ENCODE results near the gene SH2D1B.

Gene SH2D1B

GRCh38 chr1:162366149-162366548, 45.8 kb downstream of the SH2D1B start:
- H3K4me3 ChIP-seq (ENCODE audit: low read depth, low read length, poor library complexity, severe bottlenecking): no peak overlapping the region
- no peak overlapping the region for H3K27ac ChIP-seq (ENCODE audit: low read depth, low read length, poor library complexity, severe bottlenecking)
- no peaks in the 10 kb centered on the region for H3K9me3 ChIP-seq (ENCODE audit: low read length)
- H2AFZ ChIP-seq (ENCODE audit: low read length): no peak overlapping the region
- H3K4me2 ChIP-seq (ENCODE audit: low read length): no peak overlapping the region
- H3K9me2 ChIP-seq (ENCODE audit: low read depth, low read length): no peaks in the 10 kb centered on the region
- TF ChIP-seq CTCF (IDR thresholded peaks at IDR 0.05; ENCODE audit: low read length) (no peak), EZH2 (IDR thresholded peaks at IDR 0.05; ENCODE audit: borderline replicate concordance, low read length) (no peak)
- H3K9ac ChIP-seq (ENCODE audit: low read length): no peak overlapping the region
- H3F3A ChIP-seq (ENCODE audit: insufficient read depth, low read length): no peaks in the 10 kb centered on the region
- H4K20me1 ChIP-seq (ENCODE audit: insufficient read depth, low read length): no peaks in the 10 kb centered on the region
- no peaks in the 10 kb centered on the region for H3K36me3 ChIP-seq (ENCODE audit: insufficient read depth, low read length)
- H3K27me3 ChIP-seq (ENCODE audit: insufficient read depth, low read length): peaks cover 6% of the 10 kb centered on the region; the same call in 1 of the 2 replicates
- no peaks in the 10 kb centered on the region for H3K79me2 ChIP-seq (ENCODE audit: insufficient read depth, low read length)
- no peaks in the 10 kb centered on the region for H3K4me1 ChIP-seq (ENCODE audit: insufficient read depth, low read length, severe bottlenecking)

- H2AFZ ChIP-seq (ENCODE audit: low read length): no peak overlapping the region
- no peaks in the 10 kb centered on the region for H3K36me3 ChIP-seq (ENCODE audit: insufficient read depth, low read length)
- no peak overlapping the region for H3K4me3 ChIP-seq (ENCODE audit: low read depth, low read length, poor library complexity, severe bottlenecking)
- H3K4me2 ChIP-seq (ENCODE audit: low read length): no peak overlapping the region
- H3K9ac ChIP-seq (ENCODE audit: low read length): no peak overlapping the region
- no peaks in the 10 kb centered on the region for H3K9me3 ChIP-seq (ENCODE audit: low read length)
- no peaks in the 10 kb centered on the region for H3K4me1 ChIP-seq (ENCODE audit: insufficient read depth, low read length, severe bottlenecking)
- no peaks in the 10 kb centered on the region for H3F3A ChIP-seq (ENCODE audit: insufficient read depth, low read length)
- 0 out of 2 replicates have a peak, but pooled peaks cover 6% of the 10 kb centered on the region for H3K27me3 ChIP-seq (ENCODE audit: insufficient read depth, low read length)
- H4K20me1 ChIP-seq (ENCODE audit: insufficient read depth, low read length): no peaks in the 10 kb centered on the region
- no peaks in the 10 kb centered on the region for H3K79me2 ChIP-seq (ENCODE audit: insufficient read depth, low read length)
- H3K9me2 ChIP-seq (ENCODE audit: low read depth, low read length): no peaks in the 10 kb centered on the region
- TF ChIP-seq EZH2 (IDR thresholded peaks at IDR 0.05; ENCODE audit: borderline replicate concordance, low read length) (no peak), CTCF (IDR thresholded peaks at IDR 0.05; ENCODE audit: low read length) (no peak)
- H3K27ac ChIP-seq (ENCODE audit: low read depth, low read length, poor library complexity, severe bottlenecking): no peak overlapping the region
Observed at GRCh38 chr1:162365284-162366020, 46.5 kb downstream of the SH2D1B start.

DNA sequence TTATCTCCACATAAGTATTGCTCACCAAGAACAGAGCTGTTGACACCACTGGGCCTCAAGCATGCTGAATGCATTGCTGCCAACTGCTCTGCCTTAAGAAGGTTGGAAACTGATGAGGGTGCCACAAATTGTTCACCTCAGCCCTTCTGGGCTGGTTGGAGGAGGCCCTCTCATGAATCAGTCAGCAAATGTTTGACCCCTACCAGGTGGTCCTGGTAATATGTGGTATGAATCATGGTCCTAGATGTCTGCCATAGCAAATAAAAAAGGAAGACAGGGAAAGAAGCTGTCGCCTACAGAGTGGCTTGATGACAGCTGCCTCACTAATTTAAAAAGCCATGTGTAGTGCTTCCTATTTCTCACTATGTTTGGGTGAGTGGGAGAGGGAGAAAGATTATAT, 47.4 kb downstream of the SH2D1B start:
- no peaks in the 10 kb centered on the region for H3F3A ChIP-seq (ENCODE audit: insufficient read depth, low read length)
- H3K27me3 ChIP-seq (ENCODE audit: insufficient read depth, low read length): 0 out of 2 replicates have a peak, but pooled peaks cover 2% of the 10 kb centered on the region
- H3K4me1 ChIP-seq (ENCODE audit: insufficient read depth, low read length, severe bottlenecking): no peaks in the 10 kb centered on the region
- TF ChIP-seq EZH2 (IDR thresholded peaks at IDR 0.05; ENCODE audit: borderline replicate concordance, low read length) (no peak), CTCF (IDR thresholded peaks at IDR 0.05; ENCODE audit: low read length) (no peak)
- no peak overlapping the region for H2AFZ ChIP-seq (ENCODE audit: low read length)
- H3K36me3 ChIP-seq (ENCODE audit: insufficient read depth, low read length): no peaks in the 10 kb centered on the region
- no peaks in the 10 kb centered on the region for H3K9me2 ChIP-seq (ENCODE audit: low read depth, low read length)
- no peaks in the 10 kb centered on the region for H3K79me2 ChIP-seq (ENCODE audit: insufficient read depth, low read length)
- H3K9ac ChIP-seq (ENCODE audit: low read length): no peak overlapping the region
- H3K9me3 ChIP-seq (ENCODE audit: low read length): no peaks in the 10 kb centered on the region
- no peaks in the 10 kb centered on the region for H4K20me1 ChIP-seq (ENCODE audit: insufficient read depth, low read length)
- H3K27ac ChIP-seq (ENCODE audit: low read depth, low read length, poor library complexity, severe bottlenecking): no peak overlapping the region
- no peak overlapping the region for H3K4me3 ChIP-seq (ENCODE audit: low read depth, low read length, poor library complexity, severe bottlenecking)
- no peak overlapping the region for H3K4me2 ChIP-seq (ENCODE audit: low read length)

Measured in OCI-LY1 (cell line).